ENCODE data around the gene MYO1D.
"Not testable (repeated sequence)": the region's sequence is repeated elsewhere in the genome, so short reads cannot be mapped to it uniquely, and the experiment has no call there.

The MYO1D gene

GRCh38 chr17:32732296-32732642, 144.7 kb downstream of the MYO1D start:
- Mint-ChIP-seq H3K27ac (no peak overlapping the region), H3K4me1 (no peaks in the 10 kb centered on the region), H3K4me3 (no peak overlapping the region), H3K36me3 (no peaks in the 10 kb centered on the region), H3K9me3 (no peaks in the 10 kb centered on the region)
- DNase-seq (ENCODE audit: low spot score in 2 of 2) (no peak), ATAC-seq (no peak)

GRCh38 chr17:32731556-32732295, 145.2 kb downstream of the MYO1D start:
- Mint-ChIP-seq H3K9me3 (no peaks in the 10 kb centered on the region), H3K4me1 (no peaks in the 10 kb centered on the region), H3K36me3 (no peaks in the 10 kb centered on the region), H3K27ac (no peak overlapping the region), H3K4me3 (no peak overlapping the region)
- DNase-seq (ENCODE audit: low spot score in 2 of 2) (no peak), ATAC-seq (no peak)

GRCh38 chr17:32727681-32728080, 149.2 kb downstream of the MYO1D start:
- Mint-ChIP-seq H3K36me3 (peaks cover 6% of the 10 kb centered on the region), H3K9me3 (peaks cover 4% of the 10 kb centered on the region), H3K4me1 (no peaks in the 10 kb centered on the region), H3K27ac (no peak overlapping the region), H3K4me3 (no peak overlapping the region)
- ATAC-seq (no peak), DNase-seq (ENCODE audit: low spot score in 2 of 2) (no peak)

- Mint-ChIP-seq H3K4me3 (no peak overlapping the region), H3K36me3 (peaks cover 6% of the 10 kb centered on the region), H3K4me1 (no peaks in the 10 kb centered on the region), H3K9me3 (peaks cover 4% of the 10 kb centered on the region), H3K27ac (no peak overlapping the region)
- DNase-seq (ENCODE audit: low spot score in 2 of 2) (no peak), ATAC-seq (no peak)
Observed at GRCh38 chr17:32725697-32726096, 151.2 kb downstream of the MYO1D start.

GRCh38 chr17:32723310-32723955, 153.5 kb downstream of the MYO1D start:
- DNase-seq (ENCODE audit: low spot score in 2 of 2), result no peak
- peaks cover 4% of the 10 kb centered on the region for H3K9me3 Mint-ChIP-seq
- ATAC-seq, result no peak
- no peaks in the 10 kb centered on the region for H3K4me1 Mint-ChIP-seq
- no peak overlapping the region for H3K4me3 Mint-ChIP-seq
- H3K27ac Mint-ChIP-seq, result no peak overlapping the region
- H3K36me3 Mint-ChIP-seq, result peaks cover 6% of the 10 kb centered on the region

GRCh38 chr17:32722733-32723132, 154.2 kb downstream of the MYO1D start:
- H3K4me3 Mint-ChIP-seq, result no peak overlapping the region
- ATAC-seq (no peak), DNase-seq (ENCODE audit: low spot score in 2 of 2) (no peak)
- H3K9me3 Mint-ChIP-seq, result peaks cover 4% of the 10 kb centered on the region
- no peaks in the 10 kb centered on the region for H3K4me1 Mint-ChIP-seq
- H3K27ac Mint-ChIP-seq, result no peak overlapping the region
- H3K36me3 Mint-ChIP-seq, result peaks cover 6% of the 10 kb centered on the region

GRCh38 chr17:32720671-32721070, 156.3 kb downstream of the MYO1D start:
- no peak for ATAC-seq
- no peak for DNase-seq (ENCODE audit: low spot score in 2 of 2)
- no peak overlapping the region for H3K4me3 Mint-ChIP-seq
- no peak overlapping the region for H3K27ac Mint-ChIP-seq
- peaks cover under 1% of the 10 kb centered on the region for H3K36me3 Mint-ChIP-seq
- H3K9me3 Mint-ChIP-seq, result peaks cover 4% of the 10 kb centered on the region
- no peaks in the 10 kb centered on the region for H3K4me1 Mint-ChIP-seq

GRCh38 chr17:32719689-32720088, 157.2 kb downstream of the MYO1D start:
- ATAC-seq, result no peak
- Mint-ChIP-seq H3K36me3 (no peaks in the 10 kb centered on the region), H3K27ac (no peak overlapping the region), H3K9me3 (no peaks in the 10 kb centered on the region), H3K4me1 (no peaks in the 10 kb centered on the region), H3K4me3 (no peak overlapping the region)
- DNase-seq (ENCODE audit: low spot score in 2 of 2), result no peak

GRCh38 chr17:32714922-32715321, 162.0 kb downstream of the MYO1D start:
- H3K4me1 Mint-ChIP-seq; H3K4me3 Mint-ChIP-seq; DNase-seq (ENCODE audit: low spot score in 2 of 2); ATAC-seq; H3K9me3 Mint-ChIP-seq; H3K27ac Mint-ChIP-seq: not testable (repeated sequence)
- peaks cover 10% of the 10 kb centered on the region for H3K36me3 Mint-ChIP-seq

GRCh38 chr17:32714206-32714605, 162.7 kb downstream of the MYO1D start:
- DNase-seq (ENCODE audit: low spot score in 2 of 2); ATAC-seq; H3K9me3 Mint-ChIP-seq; H3K4me1 Mint-ChIP-seq; H3K27ac Mint-ChIP-seq; H3K4me3 Mint-ChIP-seq: not testable (repeated sequence)
- H3K36me3 Mint-ChIP-seq, result peaks cover 10% of the 10 kb centered on the region

- Mint-ChIP-seq H3K36me3 (peaks cover 10% of the 10 kb centered on the region), H3K27ac (no peak overlapping the region), H3K9me3 (no peaks in the 10 kb centered on the region), H3K4me3 (no peak overlapping the region), H3K4me1 (no peaks in the 10 kb centered on the region)
- DNase-seq (ENCODE audit: low spot score in 2 of 2) (no peak), ATAC-seq (no peak)
Observed at GRCh38 chr17:32713081-32713480, 163.8 kb downstream of the MYO1D start.

GRCh38 chr17:32709562-32709961, 167.4 kb downstream of the MYO1D start:
- Mint-ChIP-seq H3K4me1 (no peaks in the 10 kb centered on the region), H3K27ac (no peak overlapping the region), H3K9me3 (no peaks in the 10 kb centered on the region), H3K36me3 (peaks cover 10% of the 10 kb centered on the region), H3K4me3 (no peak overlapping the region)
- ATAC-seq, result no peak
- no peak for DNase-seq (ENCODE audit: low spot score in 2 of 2)

GRCh38 chr17:32701871-32702270, 175.1 kb downstream of the MYO1D start:
- Mint-ChIP-seq H3K4me1 (no peaks in the 10 kb centered on the region), H3K9me3 (no peaks in the 10 kb centered on the region), H3K27ac (no peak overlapping the region), H3K4me3 (no peak overlapping the region), H3K36me3 (no peaks in the 10 kb centered on the region)
- no peak for DNase-seq (ENCODE audit: low spot score in 2 of 2)
- ATAC-seq, result no peak

GRCh38 chr17:32699247-32699646, 177.7 kb downstream of the MYO1D start:
- H3K9me3 Mint-ChIP-seq, result no peaks in the 10 kb centered on the region
- no peak for ATAC-seq
- no peaks in the 10 kb centered on the region for H3K36me3 Mint-ChIP-seq
- H3K4me3 Mint-ChIP-seq, result no peak overlapping the region
- H3K4me1 Mint-ChIP-seq, result no peaks in the 10 kb centered on the region
- no peak overlapping the region for H3K27ac Mint-ChIP-seq
- DNase-seq (ENCODE audit: low spot score in 2 of 2), result no peak

GRCh38 chr17:32697728-32698625, 178.9 kb downstream of the MYO1D start:
- DNase-seq (ENCODE audit: low spot score in 2 of 2), result no peak
- Mint-ChIP-seq H3K27ac (no peak overlapping the region), H3K9me3 (no peaks in the 10 kb centered on the region), H3K4me1 (peaks cover 8% of the 10 kb centered on the region), H3K4me3 (no peak overlapping the region), H3K36me3 (no peaks in the 10 kb centered on the region)
- peak; percentile 80 for ATAC-seq

Data from stimulated activated effector memory CD8-positive, alpha-beta T cell treated with anti-CD3 and anti-CD28 coated beads, Interleukin-12 subunit alpha, Interleukin-12 subunit beta, amount 100 ng/mL, for 72 hours (primary cell).